Middle frontal gyrus (tissue), 1 donor: ENCODE results near the gene CLCA1.

Experiments
- DNase-seq: peaks from one replicate; pipeline ENCODE4 v3.0.0-alpha.2; 2015; ENCODE audit warnings: low spot score; ENCODE audit errors: extremely low spot score

CLCA1 gene

GRCh38 chr1:86468501-86468977 is at the start of gene CLCA1:
CLCA1 (plus strand) TSS chr1:86468927; CDS start chr1:86468972, 45 bp downstream.
- DNase-seq = no peak

DNA sequence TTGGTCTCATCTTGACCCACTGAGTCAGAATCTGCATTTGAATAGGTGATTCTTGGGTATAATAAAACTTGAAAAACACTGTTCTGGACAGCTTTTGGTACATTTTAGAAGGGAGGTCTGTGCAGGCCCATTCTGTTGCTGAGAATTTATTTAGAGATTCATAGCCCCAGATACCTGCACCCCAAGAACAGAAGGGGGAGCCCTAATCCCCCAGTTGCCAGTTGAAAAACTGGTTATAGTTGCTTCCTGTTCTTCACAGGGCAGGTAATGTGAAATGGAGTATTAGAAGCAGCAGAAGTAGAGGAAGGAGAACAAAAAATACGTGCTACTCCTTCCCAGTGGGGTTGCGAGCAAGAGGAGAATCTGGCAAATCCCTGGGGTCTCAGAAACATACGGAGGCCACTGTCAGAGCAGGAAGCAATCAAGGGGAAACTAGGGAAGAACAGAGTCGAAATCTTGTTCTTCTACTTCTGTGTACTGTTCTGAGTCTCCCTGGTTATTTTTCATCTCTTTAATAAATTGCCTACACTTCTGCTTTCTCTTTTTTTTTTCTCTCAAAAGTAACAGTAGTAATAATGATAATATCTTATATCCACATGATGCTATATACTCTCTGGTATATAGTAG is 49.3 kb upstream of the CLCA1 start:
- no peak for DNase-seq

GRCh38 chr1:86421601-86422280 is 47.0 kb upstream of the CLCA1 start:
- no peak for DNase-seq

- no peak for DNase-seq
These were observed 45.3 kb upstream of the CLCA1 start for GRCh38 chr1:86423473-86423872.

- no peak for DNase-seq
These were observed 44.9 kb upstream of the CLCA1 start, which contains the start of gene CLCA2 for GRCh38 chr1:86423873-86424272. CLCA2 (plus strand) TSS chr1:86424171; CDS start chr1:86424248, 77 bp downstream.

DNA sequence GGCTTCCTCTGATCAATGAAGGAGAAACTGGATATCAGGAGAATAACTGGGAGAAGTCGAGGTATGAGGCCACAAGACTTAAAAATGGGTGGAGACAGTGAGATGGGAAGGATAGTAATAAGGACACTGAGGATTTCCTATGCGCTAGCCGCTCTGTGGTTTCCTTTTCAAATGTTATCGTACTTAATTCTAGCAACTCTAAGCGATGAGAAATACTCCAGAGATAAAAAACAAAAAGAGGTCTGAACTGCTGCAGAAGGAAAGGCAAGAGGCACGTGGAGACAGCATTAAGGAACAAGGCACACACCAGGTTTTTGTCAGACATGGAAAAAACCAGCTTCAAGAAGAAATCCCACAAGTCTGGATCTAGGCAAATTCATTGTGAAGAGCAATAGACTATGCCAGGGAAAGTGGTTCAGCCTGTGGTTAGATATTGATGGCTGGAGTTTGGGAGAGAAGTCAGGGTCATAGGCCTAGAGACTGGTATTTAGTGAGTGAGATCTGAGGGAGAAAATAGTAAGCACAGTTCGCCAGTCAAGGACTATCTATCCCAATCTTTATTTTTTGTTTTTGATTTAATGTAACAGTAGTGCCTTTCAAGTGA is 39.5 kb upstream of the CLCA1 start:
- no peak for DNase-seq

GRCh38 chr1:86429835-86430234 is 38.9 kb upstream of the CLCA1 start:
- no peak for DNase-seq

GRCh38 chr1:86430376-86430775 is 38.4 kb upstream of the CLCA1 start:
- no peak for DNase-seq

GRCh38 chr1:86434059-86434458 is 34.7 kb upstream of the CLCA1 start:
- no peak for DNase-seq

DNA sequence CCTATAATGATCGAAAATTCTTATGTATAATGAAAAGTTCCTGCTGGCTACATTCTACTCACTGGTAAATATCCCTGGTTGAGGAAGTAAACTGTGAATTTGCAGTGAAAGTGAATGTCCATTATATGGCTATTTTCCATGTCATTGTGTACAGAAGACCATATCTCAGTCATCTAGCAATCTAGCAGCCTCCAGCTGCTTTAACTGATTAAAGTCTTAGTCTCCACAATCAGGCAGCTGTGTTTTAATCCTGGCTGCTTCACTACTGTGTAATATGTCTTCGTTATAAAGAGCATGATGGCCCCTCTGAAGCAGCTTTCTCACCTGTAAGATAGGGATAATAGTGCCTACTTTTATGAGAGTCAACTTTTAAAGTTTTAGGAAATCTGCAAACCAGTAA is 33.4 kb upstream of the CLCA1 start:
- no peak for DNase-seq

DNA sequence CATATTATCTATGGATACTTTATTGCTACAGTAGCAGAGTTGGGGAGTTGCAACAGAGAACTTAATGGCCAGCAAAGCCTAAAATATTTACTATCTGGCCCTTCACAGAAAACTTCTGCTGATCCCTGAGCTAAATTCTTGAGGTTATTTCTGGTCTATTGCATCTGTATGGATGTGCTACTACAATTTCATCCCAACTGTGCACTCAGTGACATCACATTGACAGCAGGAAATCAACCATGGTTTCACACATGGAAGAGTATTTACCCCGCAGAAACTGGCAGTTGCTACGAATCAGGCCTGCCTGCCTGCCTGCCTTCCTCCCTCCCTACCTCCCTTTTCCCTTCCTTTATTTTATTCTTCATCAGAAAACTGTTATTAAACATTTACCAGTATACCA is 32.7 kb upstream of the CLCA1 start:
- DNase-seq = no peak

- no peak for DNase-seq
These were observed 27.1 kb upstream of the CLCA1 start for GRCh38 chr1:86441581-86441980.

DNA sequence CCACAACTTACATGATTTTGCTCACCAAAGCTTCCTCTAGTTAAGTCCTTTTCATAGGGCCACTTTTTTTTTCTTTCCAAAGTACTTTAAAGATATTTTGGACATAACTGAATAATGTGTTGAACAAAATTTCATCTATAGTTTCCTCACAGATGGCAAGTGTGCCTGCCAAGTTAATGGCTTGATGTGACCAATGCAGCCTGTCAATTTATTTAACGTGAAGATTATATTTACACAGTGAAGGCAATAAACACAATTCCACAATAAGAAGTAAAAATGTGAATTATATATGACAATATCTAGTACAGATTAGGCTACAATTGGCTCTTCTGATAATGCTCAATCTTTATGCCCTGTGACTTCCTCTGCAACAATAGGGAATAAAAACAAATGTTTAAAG is 26.7 kb upstream of the CLCA1 start:
- DNase-seq = no peak

DNA sequence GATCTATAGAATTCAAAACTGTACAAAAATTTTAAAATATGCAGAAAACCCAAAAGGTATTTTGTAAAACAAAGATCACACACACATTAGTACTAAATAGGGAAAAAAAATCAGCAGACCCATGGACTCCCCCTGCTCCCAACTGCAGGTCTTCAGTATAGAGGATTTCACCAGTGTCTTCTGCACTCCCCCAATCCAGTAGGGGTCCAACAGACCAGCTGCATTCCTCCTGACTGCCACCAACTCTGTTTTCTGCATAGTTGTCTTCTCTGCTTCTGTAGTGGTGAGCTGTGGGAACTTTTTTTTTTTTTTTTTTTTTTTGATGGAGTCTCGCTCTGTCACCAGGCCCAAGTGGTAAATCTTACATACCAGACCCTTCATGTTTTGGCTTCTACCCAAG is 22.8 kb upstream of the CLCA1 start:
- no peak for DNase-seq

GRCh38 chr1:86447198-86447790 is 21.4 kb upstream of the CLCA1 start:
- no peak for DNase-seq

DNA sequence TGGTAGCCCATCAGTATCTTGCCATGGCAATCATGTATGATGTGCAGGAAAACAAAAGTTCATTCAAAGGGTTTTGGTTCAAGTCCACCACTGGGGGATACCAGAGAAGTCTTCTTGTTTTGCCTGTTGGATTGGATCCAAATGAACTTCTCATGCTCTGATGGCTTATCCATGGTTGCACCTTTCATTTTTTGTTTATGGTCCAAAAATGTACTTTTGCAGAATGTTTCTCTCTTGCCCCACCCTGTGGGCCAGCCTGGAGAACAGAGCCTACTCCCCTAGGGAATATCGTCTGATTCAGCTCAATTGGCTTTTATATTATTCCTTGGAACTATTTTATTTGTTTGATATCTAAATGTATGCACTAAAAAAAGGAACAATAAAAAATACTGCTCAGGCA is 20.1 kb upstream of the CLCA1 start:
- DNase-seq = no peak

DNA sequence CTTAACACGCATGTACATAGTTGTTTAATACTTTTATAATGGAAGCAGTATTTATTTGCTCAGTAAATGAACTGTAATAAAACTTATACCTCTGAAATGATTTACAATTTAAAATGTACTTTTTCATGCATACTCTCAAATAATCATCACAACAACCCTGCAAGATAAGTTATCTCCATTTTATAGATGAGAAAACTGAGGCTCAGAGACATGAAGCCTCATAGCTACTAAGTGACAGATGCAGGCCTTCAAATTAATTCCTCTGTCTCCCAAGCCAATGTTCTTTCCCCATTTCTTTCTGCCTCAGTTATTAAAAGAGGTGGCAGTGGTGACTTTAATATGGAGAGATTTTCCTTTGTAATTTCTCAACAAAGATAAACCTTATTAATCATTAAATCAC is 19.6 kb upstream of the CLCA1 start:
- DNase-seq = no peak

DNA sequence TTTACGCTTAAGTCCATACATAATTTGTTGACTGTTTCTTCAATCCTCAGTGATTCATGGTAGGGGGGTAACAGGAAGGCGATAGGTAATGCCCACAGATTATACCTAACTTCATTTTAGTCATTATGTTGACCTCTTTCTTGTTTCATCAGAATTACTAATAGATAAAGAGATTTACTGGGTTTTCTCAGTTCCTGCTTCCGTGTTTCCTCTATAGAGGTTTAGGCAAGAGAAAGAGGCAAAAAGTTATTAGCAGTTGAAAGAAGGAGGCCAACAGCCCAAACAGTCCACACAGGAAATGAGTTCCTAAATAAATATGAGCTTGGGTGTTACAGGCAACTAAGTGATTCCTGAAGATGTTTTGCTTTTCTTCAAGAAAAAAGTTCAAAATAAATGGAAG is 17.9 kb upstream of the CLCA1 start:
- no peak for DNase-seq

- no peak for DNase-seq
These were observed 15.1 kb upstream of the CLCA1 start for GRCh38 chr1:86453664-86454063.

DNA sequence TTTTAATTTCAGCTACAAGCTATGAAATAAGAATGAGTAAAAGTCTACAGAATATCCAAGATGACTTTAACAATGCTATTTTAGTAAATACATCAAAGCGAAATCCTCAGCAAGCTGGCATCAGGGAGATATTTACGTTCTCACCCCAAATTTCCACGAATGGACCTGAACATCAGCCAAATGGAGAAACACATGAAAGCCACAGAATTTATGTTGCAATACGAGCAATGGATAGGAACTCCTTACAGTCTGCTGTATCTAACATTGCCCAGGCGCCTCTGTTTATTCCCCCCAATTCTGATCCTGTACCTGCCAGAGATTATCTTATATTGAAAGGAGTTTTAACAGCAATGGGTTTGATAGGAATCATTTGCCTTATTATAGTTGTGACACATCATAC is 13.7 kb upstream of the CLCA1 start:
- no peak for DNase-seq

GRCh38 chr1:86460998-86461397 is 7.7 kb upstream of the CLCA1 start:
- DNase-seq = no peak

GRCh38 chr1:86461482-86461881 is 7.2 kb upstream of the CLCA1 start:
- no peak for DNase-seq
